Fibroblast of villous mesenchyme (primary cell): ENCODE data around the gene INTS7. TPM values are rescaled to one million over a fixed set of nuclear protein-coding genes. Genes with fewer than 3 reads are reported as not detected.

Experiments used
- DNase-seq: peaks from one replicate; pipeline ENCODE4 v3.0.0-alpha.2; 2010; ENCODE audit warnings: low read depth
- H3K4me3 ChIP-seq: 2 replicates; pipeline ENCODE4 v1.5.1; 2011; ENCODE audit warnings: low read depth, mild to moderate bottlenecking, low read length
- CTCF ChIP-seq: IDR thresholded peaks from 2 replicates; pipeline ENCODE4 v1.5.1; 2012; ENCODE audit warnings: low read depth, mild to moderate bottlenecking, low read length; ENCODE audit not compliant: insufficient read depth
- total RNA-seq: library from RNA; depleted of rRNA; stranded (reverse); fragments of >200 nt; gene quantifications from 2 replicates; pipeline ENCODE4 v1.2.3, GENCODE V29; 2012

INTS7 gene
- 14.5 and 22.9 TPM in 2 replicates for total RNA-seq

GRCh38 chr1:212035123-212035834, at the start of gene INTS7, which contains the start of gene DTL:
INTS7 (minus strand) TSS chr1:212035557; CDS start chr1:212035437, 120 bp downstream.
DTL (plus strand) TSS chr1:212035748; CDS start chr1:212035891, 143 bp downstream.
- TF ChIP-seq CTCF, result peak; percentile 63

GRCh38 chr1:212082765-212083406, 47.5 kb upstream of the INTS7 start:
- no peak for DNase-seq
- H3K4me3 ChIP-seq, result no peak overlapping the region
- TF ChIP-seq CTCF, result no peak

More at GRCh38 chr1:212035123-212035834, at the start of gene INTS7, which contains the start of gene DTL:
- peak within 1 kb of the TSS; percentile 98 for H3K4me3 ChIP-seq
- DNase-seq, result peak; percentile 99

- no peak for DNase-seq
- TF ChIP-seq CTCF, result no peak
Observed at GRCh38 chr1:212078826-212079225, 43.5 kb upstream of the INTS7 start.

GRCh38 chr1:212077028-212077427, 41.7 kb upstream of the INTS7 start:
- H3K4me3 ChIP-seq, result no peak overlapping the region
- DNase-seq, result no peak
- TF ChIP-seq CTCF, result no peak

More at GRCh38 chr1:212078826-212079225, 43.5 kb upstream of the INTS7 start:
- no peak overlapping the region for H3K4me3 ChIP-seq

GRCh38 chr1:212074856-212075255, 39.5 kb upstream of the INTS7 start:
- DNase-seq, result no peak
- no peak for TF ChIP-seq CTCF

GRCh38 chr1:212074313-212074712, 39.0 kb upstream of the INTS7 start:
- no peak for DNase-seq
- no peak overlapping the region for H3K4me3 ChIP-seq
- TF ChIP-seq CTCF, result no peak

More at GRCh38 chr1:212074856-212075255, 39.5 kb upstream of the INTS7 start:
- no peak overlapping the region for H3K4me3 ChIP-seq
